SK-N-SH (cell line): ENCODE measurements around the gene ATP8A1. TPM values are rescaled to one million over a fixed set of nuclear protein-coding genes. Genes with fewer than 3 reads are reported as not detected.

ENCODE experiments used
- CTCF ChIA-PET: fragments of 300-600, 350-600 bp; formaldehyde crosslinking; extraction: SDS; loops from one replicate; lab custom pipeline; 2021; lab: Yijun Ruan, JAX
- POLR2A ChIA-PET: fragments of 350-600 bp; sonication (Branson Sonifier 250); formaldehyde crosslinking; extraction: SDS; loops from one replicate; lab custom pipeline; 2020; ENCODE audit warnings: antibody characterized with exemption, inconsistent platforms; lab: Yijun Ruan, JAX
- DNase-seq: peaks from one replicate; pipeline ENCODE4 v3.0.0; 2012
- H2AFZ ChIP-seq: fragments of 200-600 bp; sonication (generic); 2 replicates; pipeline ENCODE4 v1.8.1; 2016; ENCODE audit warnings: antibody characterized with exemption, mild to moderate bottlenecking, low read depth
- H3F3A ChIP-seq: fragments of 200-600 bp; sonication (generic); replicated peaks from 2 replicates; pipeline ENCODE3; 2016; ENCODE audit warnings: antibody characterized with exemption, mild to moderate bottlenecking; ENCODE audit not compliant: insufficient read depth
- H3K27ac ChIP-seq, 2 experiments: fragments of 200-500 bp in 1 of 2; fragments of 200-600 bp in 1 of 2; sonication (Bioruptor generic) in 1 of 2; sonication (generic), shearing (Covaris generic) in 1 of 2; 2 replicates each; pipeline versions ENCODE4 v1.5.1 to v1.6.1; 2014 to 2016; ENCODE audit warnings: low read depth in 2 of 2, inconsistent platforms in 1 of 2, low read length in 1 of 2, mild to moderate bottlenecking in 1 of 2, mixed read lengths in 1 of 2
- H3K27me3 ChIP-seq: fragments of 200-600 bp; sonication (generic), shearing (Covaris generic); 2 replicates; pipeline ENCODE4 v1.6.1; 2016; ENCODE audit warnings: mixed run types; ENCODE audit not compliant: insufficient read depth
- H3K36me3 ChIP-seq, 2 experiments: fragments of 200-500 bp in 1 of 2; fragments of 200-600 bp in 1 of 2; sonication (Bioruptor generic) in 1 of 2; sonication (generic) in 1 of 2; replicated peaks in 1 of 2; 2 replicates each; pipeline versions ENCODE3 to v1.5.1; 2014 to 2016; ENCODE audit warnings: low read length in 1 of 2, mild to moderate bottlenecking in 1 of 2; ENCODE audit not compliant: insufficient read depth in 2 of 2, control insufficient read depth in 1 of 2
- H3K4me1 ChIP-seq, 2 experiments: fragments of 200-500 bp in 1 of 2; fragments of 200-600 bp in 1 of 2; sonication (Bioruptor generic) in 1 of 2; sonication (generic), shearing (Covaris generic) in 1 of 2; 2 replicates each; pipeline versions ENCODE4 v1.5.1 to v1.6.1; 2014 to 2016; ENCODE audit warnings: low read depth in 1 of 2, low read length in 1 of 2, mixed run types in 1 of 2; ENCODE audit not compliant: insufficient read depth in 2 of 2, control insufficient read depth in 1 of 2
- H3K4me2 ChIP-seq: fragments of 200-600 bp; sonication (generic), shearing (Covaris generic); 2 replicates; pipeline ENCODE4 v1.6.1; 2017; ENCODE audit warnings: mixed run types
- H3K4me3 ChIP-seq, 2 experiments: fragments of 200-500 bp in 1 of 2; fragments of 200-600 bp in 1 of 2; sonication (Bioruptor generic) in 1 of 2; sonication (generic), shearing (Covaris generic) in 1 of 2; 2 replicates each; pipeline versions ENCODE4 v1.5.1 to v1.8.1; 2014 to 2016; ENCODE audit warnings: low read depth in 2 of 2, inconsistent platforms in 1 of 2, low read length in 1 of 2, mild to moderate bottlenecking in 1 of 2, mixed read lengths in 1 of 2, moderate library complexity in 1 of 2
- H3K79me2 ChIP-seq: fragments of 200-600 bp; sonication (generic); 2 replicates; pipeline ENCODE4 v1.8.1; 2017; ENCODE audit warnings: mild to moderate bottlenecking; ENCODE audit not compliant: insufficient read depth
- H3K9ac ChIP-seq: fragments of 200-600 bp; sonication (generic); 2 replicates; pipeline ENCODE4 v1.6.1; 2017; ENCODE audit warnings: mixed run types
- H3K9me2 ChIP-seq: fragments of 200-600 bp; sonication (generic); 2 replicates; pipeline ENCODE4 v1.6.1; 2017; ENCODE audit warnings: mixed run types
- H3K9me3 ChIP-seq: fragments of 200-600 bp; sonication (generic); 2 replicates; pipeline ENCODE4 v1.6.1; 2017; ENCODE audit warnings: mixed run types, mild to moderate bottlenecking, moderate library complexity
- H4K20me1 ChIP-seq: fragments of 200-600 bp; sonication (generic); 2 replicates; pipeline ENCODE4 v1.6.1; 2017; ENCODE audit warnings: mild to moderate bottlenecking, mixed run types; ENCODE audit not compliant: insufficient read depth
- CTCF ChIP-seq: fragments of 200-600 bp; sonication (generic); IDR thresholded peaks from 2 replicates; pipeline ENCODE4 v1.6.1; 2017; ENCODE audit warnings: antibody characterized with exemption, mild to moderate bottlenecking, moderate library complexity
- EP300 ChIP-seq, 2 experiments: IDR thresholded peaks; 2 replicates each; pipeline versions ENCODE4 v1.4.0 to v1.6.1; 2012; ENCODE audit warnings: borderline replicate concordance in 1 of 2, low read depth in 1 of 2, low read length in 1 of 2
- EZH2phosphoT487 ChIP-seq: fragments of 200-600 bp; sonication (generic); IDR thresholded peaks from 2 replicates; pipeline ENCODE4 v1.6.1; 2017; ENCODE audit warnings: low read depth, mixed run types, mild to moderate bottlenecking, antibody characterized with exemption, moderate library complexity, borderline replicate concordance
- FOSL2 ChIP-seq: IDR thresholded peaks from 2 replicates; pipeline ENCODE4 v1.4.0; 2012; ENCODE audit warnings: low read depth, mild to moderate bottlenecking, moderate library complexity, borderline replicate concordance
- FOXJ3 ChIP-seq: sonication (generic); formaldehyde crosslinking; IDR thresholded peaks from 2 replicates; pipeline ENCODE4 v1.5.1; 2020; ENCODE audit warnings: mild to moderate bottlenecking, missing genetic modification reagents
- JUND ChIP-seq: IDR thresholded peaks from 2 replicates; pipeline ENCODE4 v1.4.0; 2012
- NRF1 ChIP-seq: IDR thresholded peaks from 2 replicates; pipeline ENCODE4 v1.6.1; 2012; ENCODE audit warnings: low read depth, mild to moderate bottlenecking, low read length
- RAD21 ChIP-seq: IDR thresholded peaks from 2 replicates; pipeline ENCODE4 v1.6.1; 2012; ENCODE audit warnings: mild to moderate bottlenecking, low read length
- RCOR1 ChIP-seq: fragments of 150-350 bp; IDR thresholded peaks from 2 replicates; pipeline ENCODE4 v1.6.1; 2017; ENCODE audit warnings: antibody characterized with exemption, low read length
- RXRA ChIP-seq: IDR thresholded peaks from 2 replicates; pipeline ENCODE4 v1.4.0; 2012; ENCODE audit warnings: low read depth, mild to moderate bottlenecking, borderline replicate concordance
- SMC3 ChIP-seq: IDR thresholded peaks from 2 replicates; pipeline ENCODE4 v1.6.1; 2012; ENCODE audit warnings: low read depth, low read length, improper control_type of control experiment
- USF1 ChIP-seq: IDR thresholded peaks from 2 replicates; pipeline ENCODE4 v1.4.0; 2012; ENCODE audit warnings: low read depth, borderline replicate concordance
- ZBTB33 ChIP-seq: IDR thresholded peaks from 2 replicates; pipeline ENCODE4 v1.4.0; 2012; ENCODE audit warnings: low read depth, borderline replicate concordance
- WGBS: methylation state at CpG from one replicate; pipeline ENCODE4 v1.1.6; 2017; ENCODE audit warnings: low lambda C conversion rate; 5-methylcytosine and 5-hydroxymethylcytosine counted together
- polyA plus RNA-seq, 3 experiments: library from polyadenylated mRNA; depleted of rRNA; stranded (reverse); fragments of >200 nt; gene quantifications; 2 replicates each; pipeline ENCODE4 v1.2.3, GENCODE V29; 2012

The ATP8A1 gene
- polyA plus RNA-seq, 1 of the 3 experiments (the other 2 are of a cell fraction): 0.38 TPM

DNA sequence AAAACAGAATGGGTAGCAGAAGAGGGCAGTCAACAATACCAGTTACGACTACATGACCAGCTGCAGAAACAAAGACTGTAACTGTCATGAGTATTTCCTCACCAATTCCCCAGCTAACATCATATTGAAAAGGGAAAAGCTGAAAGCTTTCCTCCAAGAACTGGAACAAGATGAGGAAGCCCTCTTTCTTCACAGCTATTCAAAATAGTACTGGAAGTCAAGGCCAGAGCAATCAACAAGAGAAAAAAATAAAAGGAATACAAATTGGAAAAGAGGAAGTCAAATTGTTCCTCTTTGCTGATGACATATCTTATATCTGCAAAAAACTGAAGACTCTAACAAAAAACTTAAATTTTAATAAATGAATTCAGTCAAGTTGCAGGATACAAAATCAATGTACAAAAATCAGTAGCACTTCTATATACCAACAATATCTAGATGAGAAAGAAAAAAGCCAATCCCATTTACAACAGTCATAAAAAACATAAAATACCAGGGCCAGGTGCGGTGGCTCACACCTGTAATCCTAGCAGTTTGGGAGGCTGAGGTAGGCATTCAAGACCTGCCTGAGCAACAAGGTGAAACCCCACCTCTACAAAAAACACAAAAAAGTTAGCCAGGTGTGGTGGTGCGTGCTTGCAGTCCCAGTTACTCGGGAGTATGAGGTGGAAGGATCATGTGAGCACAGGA lies 125.4 kb downstream of the ATP8A1 start:
- Histone ChIP-seq H2AFZ (no peak overlapping the region), H3K4me2 (no peak overlapping the region), H3K9ac (no peak overlapping the region), H3K4me3 (no peak overlapping the region), H3F3A (no peaks in the 10 kb centered on the region), H4K20me1 (no peaks in the 10 kb centered on the region), H3K36me3 (no peaks in the 10 kb centered on the region), H3K9me3 (no peaks in the 10 kb centered on the region), H3K27me3 (no peaks in the 10 kb centered on the region), H3K79me2 (no peaks in the 10 kb centered on the region), H3K9me2 (no peaks in the 10 kb centered on the region), H3K4me1 (no peaks in the 10 kb centered on the region), H3K27ac (no peak overlapping the region)
- 44% methylated on average over 4 of the region's 4 CpGs for WGBS
- CTCF ChIA-PET: interaction anchor here (0.6 to 1.0 kb wide), 2 partner anchors 8 to 270 kb away, joined by 3 read pairs; no protein-coding TSS in a partner anchor
- POLR2A ChIA-PET: no interaction called here
- DNase-seq: no peak
- TF ChIP-seq FOSL2: no peak
- no peak for TF ChIP-seq USF1
- no peak for TF ChIP-seq NRF1
- no peak for TF ChIP-seq EZH2phosphoT487
- no peak for TF ChIP-seq EP300 (IDR thresholded peaks at IDR 0.05; ENCODE audit: borderline replicate concordance in 1 of 2, low read depth in 1 of 2, low read length in 1 of 2)
- no peak for TF ChIP-seq SMC3
- no peak for TF ChIP-seq RAD21
- no peak for TF ChIP-seq CTCF
- TF ChIP-seq ZBTB33: no peak
- TF ChIP-seq FOXJ3 (CRISPR knock-in tag): no peak
- TF ChIP-seq JUND: no peak
- no peak for TF ChIP-seq RXRA
- TF ChIP-seq RCOR1: no peak
